Hematopoietic multipotent progenitor cell treated with erythropoietin and hydrocortisone succinate and interleukin-3 and kit ligand, for 8 days (in vitro differentiated cells): ENCODE measurements around the gene CSTB.
"Not testable (repeated sequence)": the region's sequence is repeated elsewhere in the genome, so short reads cannot be mapped to it uniquely, and the experiment has no call there.

Source experiments
- DNase-seq: peaks from one replicate; pipeline ENCODE4 v3.0.0-alpha.2; 2015

The CSTB gene

GRCh38 chr21:43775795-43776430, at the start of gene CSTB:
TSS of gene CSTB (minus strand) at chr21:43776308. CDS start at chr21:43776269, 39 bp downstream.
- DNase-seq: peak; percentile 75

DNA sequence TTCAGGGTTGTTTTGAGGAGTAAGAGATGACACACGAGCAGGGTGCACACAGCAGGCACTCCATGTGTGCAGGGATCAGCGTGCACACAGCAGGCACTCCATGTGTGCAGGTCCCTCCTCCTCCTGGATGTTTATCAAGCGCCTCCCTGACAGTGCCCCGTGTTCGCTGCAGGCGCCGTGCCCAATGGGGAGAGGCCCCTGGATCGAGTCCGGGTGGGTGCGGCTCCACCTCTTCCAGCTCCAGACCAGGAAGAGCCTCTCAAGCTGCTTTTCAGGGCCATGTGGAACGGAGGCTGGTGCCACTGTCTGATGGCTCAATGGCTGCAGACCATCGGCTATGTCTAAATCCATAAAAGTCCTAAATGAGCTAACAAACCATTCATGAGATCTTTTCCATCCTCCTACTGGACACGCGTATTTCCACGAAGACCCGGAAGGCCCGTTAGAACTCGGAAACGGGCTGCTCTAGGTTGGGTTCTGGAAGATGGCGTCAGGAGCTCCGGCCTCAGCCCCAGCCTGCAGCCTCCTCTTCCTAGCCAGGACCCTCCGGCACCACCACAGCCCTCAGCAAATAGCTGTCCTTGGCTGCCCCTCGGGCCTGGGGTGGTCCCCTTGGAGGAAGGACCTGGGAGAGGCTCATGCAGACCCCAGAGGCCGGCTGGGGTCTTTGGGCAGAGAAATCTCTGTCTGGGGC, 49.3 kb upstream of the CSTB start:
- no peak for DNase-seq

DNA sequence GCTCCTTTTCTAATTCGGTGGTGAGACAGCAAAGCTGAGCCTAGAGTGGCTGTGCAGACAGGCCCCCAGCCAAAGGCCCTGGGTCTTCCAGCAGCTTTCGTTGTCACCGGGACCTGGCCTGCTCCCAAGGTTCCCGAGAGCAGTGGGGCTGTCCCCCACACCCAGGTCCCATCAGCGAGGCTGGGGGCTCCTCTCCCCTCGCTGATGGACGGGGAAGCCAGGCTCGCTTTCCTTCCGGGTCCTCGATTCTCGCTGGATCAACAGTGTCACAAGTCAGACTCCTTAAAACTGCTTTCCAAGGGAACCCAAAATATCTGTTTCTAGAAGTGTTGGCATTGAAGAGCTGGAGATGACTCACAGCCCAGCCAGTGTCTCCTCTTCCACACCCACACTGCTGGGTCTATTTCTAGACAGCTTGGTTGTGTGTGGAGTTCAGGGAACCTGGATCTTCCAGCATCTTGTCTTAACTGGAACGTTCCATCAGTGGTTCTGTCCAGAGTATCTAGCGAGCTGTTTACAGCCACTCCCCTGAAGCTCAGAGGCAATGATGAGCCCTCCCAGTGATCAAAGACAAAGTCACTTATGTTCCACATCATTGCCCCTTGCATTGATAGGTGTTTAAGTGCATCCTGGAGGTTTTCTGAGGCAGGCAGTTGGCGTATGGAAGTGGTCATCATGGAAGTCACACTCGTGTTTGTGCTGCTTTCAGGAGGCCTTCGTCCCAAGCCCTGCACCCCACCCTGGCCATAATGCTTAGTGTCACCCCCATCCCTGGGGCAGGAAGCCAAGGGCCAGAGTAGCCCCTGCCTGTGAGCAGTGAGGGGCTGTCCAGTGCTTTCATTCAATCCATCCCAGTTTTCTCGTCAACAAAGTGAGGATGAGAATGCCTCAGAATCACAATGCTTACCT, 48.5 kb upstream of the CSTB start:
- no peak for DNase-seq

- not testable (repeated sequence) for DNase-seq
These were observed 46.6 kb upstream of the CSTB start for GRCh38 chr21:43822741-43823140.

DNA sequence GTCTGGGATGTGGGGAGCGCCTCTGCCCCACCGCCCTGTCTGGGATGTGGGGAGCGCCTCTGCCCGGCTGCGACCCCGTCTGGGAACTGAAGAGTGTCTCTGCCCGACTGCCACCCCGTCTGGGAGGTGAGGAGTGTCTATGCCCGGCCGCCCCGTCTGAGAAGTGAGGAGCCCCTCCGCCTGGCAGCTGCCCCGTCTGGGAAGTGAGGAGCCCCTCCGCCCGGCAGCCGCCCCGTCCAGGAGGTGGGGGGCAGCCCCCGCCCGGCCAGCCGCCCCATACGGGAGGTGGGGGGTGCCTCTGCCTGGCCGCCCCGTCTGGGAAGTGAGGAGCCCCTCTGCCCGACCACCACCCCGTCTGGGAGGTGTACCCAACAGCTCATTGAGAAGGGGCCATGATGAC, 46.1 kb upstream of the CSTB start:
- not testable (repeated sequence) for DNase-seq

DNA sequence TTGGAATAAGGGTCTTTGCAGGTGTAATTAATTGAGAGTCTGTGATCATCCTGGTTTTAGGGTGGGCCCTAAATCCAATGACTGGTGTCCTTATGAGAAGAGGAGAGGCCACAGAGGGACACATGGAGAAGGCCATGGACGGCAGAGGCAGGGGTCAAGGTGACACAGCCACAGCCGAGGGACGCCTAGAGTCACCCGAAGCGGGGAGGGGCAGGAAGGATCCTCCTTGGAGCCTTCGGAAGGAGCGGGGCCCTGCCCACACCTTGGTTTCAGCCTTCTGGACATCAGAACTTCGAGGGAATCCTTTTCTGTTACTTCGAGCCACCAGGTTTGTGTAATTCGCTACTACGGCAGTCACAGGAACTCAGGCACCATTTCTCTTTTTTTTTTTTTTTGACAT, 44.4 kb upstream of the CSTB start:
- DNase-seq: no peak

- no peak for DNase-seq
These were observed 43.6 kb upstream of the CSTB start for GRCh38 chr21:43819511-43820405.

- DNase-seq: no peak
These were observed 42.6 kb upstream of the CSTB start for GRCh38 chr21:43818685-43819084.

GRCh38 chr21:43817157-43818086, 41.3 kb upstream of the CSTB start:
- DNase-seq: no peak

GRCh38 chr21:43816611-43817071, 40.5 kb upstream of the CSTB start:
- no peak for DNase-seq

DNA sequence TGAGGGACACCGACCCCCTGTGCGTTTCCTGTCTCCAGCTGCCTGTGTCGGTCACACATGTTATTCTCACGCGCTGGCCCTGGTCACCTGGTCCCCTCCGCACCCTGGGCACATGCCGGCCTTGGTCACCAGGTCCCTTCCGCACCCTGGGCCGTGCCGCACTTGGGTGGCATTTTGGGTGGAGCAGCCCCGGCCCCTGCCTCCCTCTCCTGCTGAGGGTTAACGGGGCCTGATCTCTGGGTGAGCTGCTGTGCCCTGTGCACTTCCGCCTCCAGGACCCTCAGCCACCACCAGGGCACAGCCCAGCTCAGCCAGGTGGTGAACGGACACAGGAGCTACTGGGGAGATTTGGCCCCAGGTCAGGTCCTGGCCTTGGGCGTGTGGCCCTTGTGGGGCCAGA, 39.9 kb upstream of the CSTB start:
- no peak for DNase-seq

DNA sequence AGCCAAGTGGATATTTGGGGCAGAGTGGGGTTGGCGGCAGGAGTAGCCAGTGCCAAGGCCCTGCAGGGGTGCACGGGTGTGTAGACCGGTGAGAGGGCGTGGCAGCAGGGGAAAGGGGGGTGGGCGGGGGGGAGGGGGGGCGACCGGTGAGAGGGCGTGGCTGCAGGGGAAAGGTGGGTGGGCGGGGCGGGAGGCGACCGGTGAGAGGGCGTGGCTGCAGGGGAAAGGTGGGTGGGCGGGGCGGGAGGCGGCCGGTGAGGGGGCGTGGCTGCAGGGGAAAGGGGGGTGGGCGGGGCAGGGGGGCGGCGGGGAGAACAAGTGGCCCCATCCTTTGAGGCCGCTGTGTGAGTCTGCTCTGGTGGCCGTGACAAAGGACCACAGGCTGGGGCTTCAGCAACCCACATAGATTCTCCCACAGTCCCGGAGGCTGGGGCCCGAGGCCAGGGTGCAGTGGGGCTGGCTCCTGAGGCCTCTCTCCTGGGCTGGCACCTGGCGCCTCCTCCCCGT, 39.1 kb upstream of the CSTB start:
- no peak for DNase-seq

- DNase-seq: no peak
These were observed 38.4 kb upstream of the CSTB start for GRCh38 chr21:43814215-43815106.

DNA sequence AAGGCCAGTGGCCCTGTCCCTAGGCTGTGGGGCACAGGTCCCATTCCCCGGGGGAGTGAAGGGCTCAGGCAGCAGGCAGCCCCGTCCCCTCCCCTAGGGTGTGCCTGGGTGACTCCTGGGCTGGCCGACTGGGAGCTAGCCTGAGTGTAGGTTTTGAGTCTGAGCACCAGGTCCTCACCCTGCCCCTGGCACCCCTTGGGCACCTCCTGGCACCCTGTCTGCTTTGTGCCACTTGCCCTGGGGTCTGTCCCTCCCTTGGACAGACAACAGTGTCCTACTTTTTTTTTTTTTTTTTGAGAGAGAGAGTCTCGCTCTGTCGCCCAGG, 37.5 kb upstream of the CSTB start:
- no peak for DNase-seq

- no peak for DNase-seq
These were observed 37.0 kb upstream of the CSTB start for GRCh38 chr21:43812957-43813655.

DNA sequence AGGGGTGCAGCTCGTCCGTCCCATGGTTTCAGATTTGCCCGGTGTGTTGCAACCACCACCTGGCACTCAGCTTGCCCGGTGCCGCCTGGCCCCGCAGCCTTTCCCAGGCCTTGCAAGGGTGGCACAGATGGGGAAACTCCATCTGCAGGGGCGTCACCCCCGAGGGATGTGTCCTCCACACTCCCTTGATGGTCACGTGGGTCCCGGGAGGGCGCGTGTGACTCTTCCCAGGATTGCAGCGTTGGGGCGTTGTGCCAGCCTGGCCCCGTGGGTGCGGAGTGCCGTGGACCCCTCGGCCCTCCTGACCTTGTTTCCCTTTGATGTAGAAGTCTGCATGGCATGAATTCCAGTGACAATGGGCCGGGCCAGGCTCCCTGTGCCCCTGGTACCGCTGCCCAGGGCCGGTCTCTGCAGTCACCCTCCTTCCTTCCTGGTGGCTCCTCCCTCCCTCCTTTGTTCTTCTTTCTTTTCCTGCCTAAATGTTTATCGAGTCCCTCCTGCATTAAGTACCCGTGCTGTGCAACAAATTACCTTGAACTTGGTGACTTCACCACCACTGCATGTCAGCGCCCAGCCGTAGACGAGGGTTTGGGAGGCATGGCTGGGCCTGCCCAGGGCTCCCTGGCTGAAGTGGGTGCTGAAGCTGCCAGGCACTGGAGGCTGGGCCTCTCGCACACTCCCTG, 36.2 kb upstream of the CSTB start:
- no peak for DNase-seq

- no peak for DNase-seq
These were observed 35.4 kb upstream of the CSTB start for GRCh38 chr21:43811262-43812105.
